Measurements from ENCODE around the gene SPATA31C1. TPM values are rescaled to one million over a fixed set of nuclear protein-coding genes. Genes with fewer than 3 reads are reported as not detected.
"Not testable (repeated sequence)": the region's sequence is repeated elsewhere in the genome, so short reads cannot be mapped to it uniquely, and the experiment has no call there.

SPATA31C1 gene
- not detected for total RNA-seq

GRCh38 chr9:87917662-87918061 lies at the start of gene SPATA31C1:
SPATA31C1 (plus strand) TSS chr9:87917962.
- H3K27me3 Mint-ChIP-seq; H3K36me3 Mint-ChIP-seq (ENCODE audit: low read depth); intact Hi-C loops (cut with micrococcal nuclease); DNase-seq; H3K9me3 Mint-ChIP-seq; H3K27ac Mint-ChIP-seq; H3K4me3 Mint-ChIP-seq; ATAC-seq; H3K4me1 Mint-ChIP-seq (ENCODE audit: low read depth); CTCF ChIA-PET; POLR2A ChIA-PET: not testable (repeated sequence)

- CTCF ChIA-PET, result interaction anchor here (1.3 kb wide), 1 partner anchor 11 kb away, joined by 3 read pairs; no protein-coding TSS in a partner anchor
- H3K4me3 Mint-ChIP-seq, result no peak overlapping the region
- intact Hi-C loops (cut with micrococcal nuclease), result no loop called here
- H3K4me1 Mint-ChIP-seq (ENCODE audit: low read depth), result no peaks in the 10 kb centered on the region
- H3K27me3 Mint-ChIP-seq, result no peaks in the 10 kb centered on the region
- no peaks in the 10 kb centered on the region for H3K9me3 Mint-ChIP-seq
- H3K36me3 Mint-ChIP-seq (ENCODE audit: low read depth), result no peaks in the 10 kb centered on the region
- no peak for DNase-seq
- POLR2A ChIA-PET, result no interaction called here
- ATAC-seq, result no peak
- no peak overlapping the region for H3K27ac Mint-ChIP-seq
- TF ChIP-seq CTCF (IDR thresholded peaks at IDR 0.05), result no peak
Measured at GRCh38 chr9:87868175-87868574, 49.6 kb upstream of the SPATA31C1 start.

GRCh38 chr9:87868635-87869034 lies 49.1 kb upstream of the SPATA31C1 start:
- Mint-ChIP-seq H3K4me3 (no peak overlapping the region), H3K27me3 (no peaks in the 10 kb centered on the region), H3K27ac (no peak overlapping the region), H3K4me1 (ENCODE audit: low read depth) (no peaks in the 10 kb centered on the region), H3K36me3 (ENCODE audit: low read depth) (no peaks in the 10 kb centered on the region), H3K9me3 (no peaks in the 10 kb centered on the region)
- POLR2A ChIA-PET, result no interaction called here
- DNase-seq (no peak), ATAC-seq (no peak)
- no peak for TF ChIP-seq CTCF (IDR thresholded peaks at IDR 0.05)
- intact Hi-C loops (cut with micrococcal nuclease), result no loop called here
- CTCF ChIA-PET, result no interaction called here

- CTCF ChIA-PET, result no interaction called here
- no peak for ATAC-seq
- POLR2A ChIA-PET, result no interaction called here
- Mint-ChIP-seq H3K4me1 (ENCODE audit: low read depth) (no peaks in the 10 kb centered on the region), H3K4me3 (no peak overlapping the region), H3K9me3 (no peaks in the 10 kb centered on the region), H3K27me3 (no peaks in the 10 kb centered on the region), H3K27ac (no peak overlapping the region), H3K36me3 (ENCODE audit: low read depth) (no peaks in the 10 kb centered on the region)
- intact Hi-C loops (cut with micrococcal nuclease), result no loop called here
- no peak for TF ChIP-seq CTCF (IDR thresholded peaks at IDR 0.05)
- DNase-seq, result no peak
Measured at GRCh38 chr9:87869082-87869481, 48.7 kb upstream of the SPATA31C1 start.

GRCh38 chr9:87871425-87872078 lies 46.2 kb upstream of the SPATA31C1 start:
- Mint-ChIP-seq H3K27me3 (no peaks in the 10 kb centered on the region), H3K4me3 (no peak overlapping the region), H3K4me1 (ENCODE audit: low read depth) (no peaks in the 10 kb centered on the region), H3K27ac (no peak overlapping the region), H3K36me3 (ENCODE audit: low read depth) (no peaks in the 10 kb centered on the region), H3K9me3 (no peaks in the 10 kb centered on the region)
- DNase-seq, result no peak
- ChIA-PET CTCF (no interaction called here), POLR2A (no interaction called here)
- no peak for ATAC-seq
- intact Hi-C loops (cut with micrococcal nuclease), result no loop called here
- no peak for TF ChIP-seq CTCF (IDR thresholded peaks at IDR 0.05)
